Lower leg skin (tissue), 4 donors: Measurements from ENCODE around the gene TMEM163. TPM values are rescaled to one million over a fixed set of nuclear protein-coding genes. Genes with fewer than 3 reads are reported as not detected.
A peak's percentile ranks its signal among the peaks of the same experiment; 100 is the strongest.

Source experiments
- DNase-seq, 2 donors: peaks; one replicate each; pipeline ENCODE4 v3.0.0-alpha.2; 2019; ENCODE audit warnings: low spot score in 2 of 2
- H3K4me3 ChIP-seq: fragments of 200-600 bp; sonication (generic); 2 replicates; pipeline ENCODE4 v1.5.1; 2017; ENCODE audit warnings: mild to moderate bottlenecking, low read depth; ENCODE audit not compliant: poor library complexity, severe bottlenecking
- POLR2A ChIP-seq, 2 donors: fragments of 450-650 bp; IDR thresholded peaks; one replicate each; pipeline ENCODE4 v1.6.1; 2016 to 2017; ENCODE audit warnings: antibody characterized with exemption in 2 of 2, mild to moderate bottlenecking in 1 of 2, moderate library complexity in 1 of 2
- WGBS, 2 donors: methylation state at CpG; one replicate each; pipeline ENCODE4 v1.1.5; 2018; 5-methylcytosine and 5-hydroxymethylcytosine counted together
- intact Hi-C: fragments of 100-400 bp; cut with DNase I; formaldehyde crosslinking; loops from one replicate; pipeline ENCODE4 v1.15.0; 2023; ENCODE audit warnings: low total_unique reads
- total RNA-seq, 4 donors: library from RNA; depleted of rRNA; stranded (reverse); fragments of >200 nt; gene quantifications; one replicate each; pipeline ENCODE4 v1.1.0, GENCODE V29; 2016
- TF ChIP-seq, protein P1 (sequence below), 3 donors: fragments of 450-650 bp; IDR thresholded peaks; one replicate each; pipeline ENCODE4 v1.5.1; 2016; ENCODE audit warnings: antibody characterized with exemption in 3 of 3, mild to moderate bottlenecking in 3 of 3, moderate library complexity in 2 of 3

TMEM163 gene
- total RNA-seq, 4 donors from 2014 or later, result 0.19 to 0.46 TPM; not detected in 2

DNA sequence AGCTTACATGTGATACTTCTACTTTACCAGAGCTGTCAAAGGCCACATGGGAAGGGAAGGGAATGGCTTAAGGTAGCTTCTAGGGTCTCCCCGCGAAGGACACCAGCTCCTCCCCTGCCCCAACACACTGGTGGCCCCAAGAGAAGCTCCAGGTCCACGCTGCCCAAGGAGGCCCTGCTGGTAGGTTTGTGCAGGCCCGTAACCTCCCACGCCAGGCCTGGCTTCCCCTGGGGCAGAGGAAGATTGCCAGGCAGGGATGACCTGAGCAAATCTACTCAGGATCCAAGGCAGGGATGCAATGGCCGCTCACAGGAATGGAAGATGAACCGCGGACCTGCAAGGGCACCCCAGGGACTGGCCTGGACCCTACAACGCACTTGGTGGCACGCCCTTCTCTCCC lies 259.9 kb downstream of the TMEM163 start:
- intact Hi-C loops, result no loop called here
- no peak for TF ChIP-seq POLR2A (IDR thresholded peaks at IDR 0.05)
- TF ChIP-seq, protein P1, sequence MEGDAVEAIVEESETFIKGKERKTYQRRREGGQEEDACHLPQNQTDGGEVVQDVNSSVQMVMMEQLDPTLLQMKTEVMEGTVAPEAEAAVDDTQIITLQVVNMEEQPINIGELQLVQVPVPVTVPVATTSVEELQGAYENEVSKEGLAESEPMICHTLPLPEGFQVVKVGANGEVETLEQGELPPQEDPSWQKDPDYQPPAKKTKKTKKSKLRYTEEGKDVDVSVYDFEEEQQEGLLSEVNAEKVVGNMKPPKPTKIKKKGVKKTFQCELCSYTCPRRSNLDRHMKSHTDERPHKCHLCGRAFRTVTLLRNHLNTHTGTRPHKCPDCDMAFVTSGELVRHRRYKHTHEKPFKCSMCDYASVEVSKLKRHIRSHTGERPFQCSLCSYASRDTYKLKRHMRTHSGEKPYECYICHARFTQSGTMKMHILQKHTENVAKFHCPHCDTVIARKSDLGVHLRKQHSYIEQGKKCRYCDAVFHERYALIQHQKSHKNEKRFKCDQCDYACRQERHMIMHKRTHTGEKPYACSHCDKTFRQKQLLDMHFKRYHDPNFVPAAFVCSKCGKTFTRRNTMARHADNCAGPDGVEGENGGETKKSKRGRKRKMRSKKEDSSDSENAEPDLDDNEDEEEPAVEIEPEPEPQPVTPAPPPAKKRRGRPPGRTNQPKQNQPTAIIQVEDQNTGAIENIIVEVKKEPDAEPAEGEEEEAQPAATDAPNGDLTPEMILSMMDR (IDR thresholded peaks at IDR 0.05), result no peak
- H3K4me3 ChIP-seq, result no peak overlapping the region
- DNase-seq, result peak in 1 of 2 donors; percentile 43
- WGBS, 2 donors, result 88 to 93% methylated on average over 10 of the region's 10 CpGs

DNA sequence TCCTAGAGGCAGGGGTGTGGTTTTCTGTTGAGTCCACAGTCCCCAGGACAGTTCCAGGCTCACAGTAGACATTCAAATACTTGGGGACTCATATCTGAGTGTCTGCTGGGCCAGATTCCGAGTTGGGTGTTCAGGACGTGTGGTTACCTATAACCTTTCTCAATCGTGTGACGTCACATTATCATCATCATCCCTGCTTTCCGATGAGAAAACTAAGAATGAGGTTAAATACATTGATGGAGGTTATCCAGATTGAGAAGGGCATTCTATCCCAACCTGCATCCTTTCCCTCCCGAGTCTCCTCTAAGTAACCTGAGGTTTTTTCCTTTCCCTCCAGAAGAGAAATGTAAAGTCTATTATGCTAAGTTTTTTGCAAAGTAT lies 260.3 kb downstream of the TMEM163 start:
- no peak for TF ChIP-seq POLR2A (IDR thresholded peaks at IDR 0.05)
- TF ChIP-seq, protein P1 (IDR thresholded peaks at IDR 0.05), result no peak
- no peak for DNase-seq
- intact Hi-C loops, result no loop called here
- H3K4me3 ChIP-seq, result no peak overlapping the region
- WGBS, 2 donors, result 85 to 94% methylated on average over 6 of the region's 6 CpGs

DNA sequence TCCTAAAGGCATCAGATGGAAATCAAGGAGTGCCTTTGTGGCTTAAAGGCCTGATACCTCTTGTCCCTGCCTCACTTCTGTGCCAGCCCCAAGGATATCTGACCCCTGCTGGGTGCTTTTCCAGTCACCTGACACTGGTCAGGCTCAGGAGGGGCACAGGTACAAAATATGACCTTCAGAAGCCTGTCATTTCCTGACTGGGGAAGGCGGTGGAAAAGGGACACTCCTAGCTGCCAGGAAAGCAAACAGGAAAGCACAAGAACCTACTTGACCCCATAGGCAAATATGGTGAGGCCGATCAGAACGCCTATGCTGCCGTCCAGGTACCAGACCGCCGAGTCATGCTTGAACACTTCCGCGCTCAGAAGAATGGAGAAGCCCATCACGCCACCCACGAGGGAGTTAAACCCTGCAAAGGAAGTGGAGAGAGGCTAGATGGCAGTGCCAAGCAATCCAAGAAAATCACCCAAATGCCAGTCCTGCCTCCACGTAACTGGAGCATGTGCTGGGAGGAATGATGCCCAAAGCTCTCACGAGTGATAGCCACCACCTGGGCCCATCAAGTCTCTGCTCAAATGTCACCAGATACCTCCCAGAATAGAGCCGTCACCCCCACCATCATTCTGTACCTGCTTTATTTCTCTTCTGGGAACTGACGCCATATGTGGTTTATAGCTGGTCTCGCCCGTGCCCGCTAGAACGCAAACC lies 260.9 kb downstream of the TMEM163 start:
- H3K4me3 ChIP-seq, result no peak overlapping the region
- DNase-seq, result peak in 1 of 2 donors; percentile 66
- intact Hi-C loops, result no loop called here
- TF ChIP-seq, protein P1 (IDR thresholded peaks at IDR 0.05), result no peak
- TF ChIP-seq POLR2A (IDR thresholded peaks at IDR 0.05), result no peak
- 83 to 87% methylated on average over 18 of the region's 18 CpGs for WGBS, 2 donors

DNA sequence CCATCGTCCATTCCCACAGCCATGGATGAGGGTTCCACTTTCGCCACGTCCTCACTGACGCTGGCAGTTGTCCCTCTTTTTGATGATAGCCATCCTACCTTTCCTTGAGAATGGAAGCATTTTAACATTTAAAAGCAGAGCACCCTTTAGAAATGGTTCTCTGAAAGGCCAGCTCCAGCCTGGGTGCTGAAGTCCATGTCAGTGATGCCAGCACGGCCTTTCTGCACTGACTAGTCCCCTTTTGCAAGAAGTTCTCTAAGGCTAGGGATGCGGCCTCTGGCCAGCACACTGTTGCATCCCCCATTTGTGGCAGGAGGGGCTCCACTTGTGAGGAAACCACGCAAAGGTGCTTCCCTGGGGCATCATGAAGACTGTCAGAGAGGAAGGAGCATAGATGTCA lies 261.4 kb downstream of the TMEM163 start:
- peak in 1 of 2 donors; percentile 53 for DNase-seq
- intact Hi-C loops, result no loop called here
- TF ChIP-seq POLR2A (IDR thresholded peaks at IDR 0.05), result no peak
- TF ChIP-seq, protein P1 (IDR thresholded peaks at IDR 0.05), result no peak
- no peak overlapping the region for H3K4me3 ChIP-seq
- WGBS, 2 donors, result 94 to 96% methylated on average over 7 of the region's 7 CpGs

DNA sequence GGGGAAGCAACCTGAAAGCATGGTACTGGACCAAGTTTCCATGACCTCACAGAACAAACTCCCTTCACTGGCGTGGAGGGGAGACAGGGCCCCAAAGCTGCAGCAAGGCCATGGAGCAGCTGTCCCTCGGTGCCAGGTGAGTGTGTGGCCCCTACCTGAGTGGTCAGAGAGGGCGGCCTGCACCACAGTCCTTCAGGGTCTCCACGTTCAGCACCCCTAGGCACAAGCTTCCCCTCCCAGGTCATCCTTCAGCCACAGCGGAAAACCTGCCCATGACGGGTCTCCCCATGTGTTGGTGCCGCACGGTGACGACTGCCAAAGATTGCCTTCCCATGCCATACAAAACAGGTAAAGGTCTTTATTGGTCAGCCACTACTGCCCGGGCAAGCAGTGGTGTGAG lies 263.4 kb downstream of the TMEM163 start:
- intact Hi-C loops, result no loop called here
- peak in 1 of 2 donors; percentile 66 for DNase-seq
- WGBS, 2 donors, result 88 to 91% methylated on average over 10 of the region's 10 CpGs
- TF ChIP-seq, protein P1 (IDR thresholded peaks at IDR 0.05), result no peak
- no peak for TF ChIP-seq POLR2A (IDR thresholded peaks at IDR 0.05)
- H3K4me3 ChIP-seq, result no peak overlapping the region

DNA sequence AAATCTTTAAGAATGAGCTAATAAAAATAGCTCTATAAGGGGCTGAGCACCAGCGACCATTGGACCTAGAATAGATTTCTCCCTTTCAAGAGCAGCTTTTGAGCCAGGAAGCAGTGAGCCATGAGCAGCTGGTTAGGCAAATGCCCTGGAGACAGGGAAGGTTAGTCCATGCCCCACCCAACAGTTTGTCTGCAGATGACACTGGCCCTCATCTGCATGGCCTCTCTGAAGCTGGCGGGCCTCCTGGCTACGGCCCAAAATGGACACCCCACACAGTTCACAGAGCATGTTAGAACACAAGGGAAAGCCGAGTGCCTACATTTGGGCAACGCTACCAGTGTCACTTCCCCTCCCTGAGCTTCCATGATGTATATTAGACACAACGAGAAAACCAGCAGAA lies 263.9 kb downstream of the TMEM163 start:
- no peak overlapping the region for H3K4me3 ChIP-seq
- intact Hi-C loops, result no loop called here
- 62 to 68% methylated on average over 6 of the region's 6 CpGs for WGBS, 2 donors
- TF ChIP-seq, protein P1 (IDR thresholded peaks at IDR 0.05), result no peak
- no peak for TF ChIP-seq POLR2A (IDR thresholded peaks at IDR 0.05)
- peak in 1 of 2 donors; percentile 39 for DNase-seq
